K562 (cell line): ENCODE measurements around the gene GLOD4. TPM values are rescaled to one million over a fixed set of nuclear protein-coding genes. Genes with fewer than 3 reads are reported as not detected.

Experiments
- CREB1 ChIP-seq, 2 experiments: sonication (generic) in 1 of 2; formaldehyde crosslinking in 1 of 2; IDR thresholded peaks; 2 replicates each; pipeline versions ENCODE4 v1.6.1 to v1.8.0; 2012 to 2022; ENCODE audit warnings: inconsistent platforms in 1 of 2, mild to moderate bottlenecking in 1 of 2, missing genetic modification reagents in 1 of 2, moderate library complexity in 1 of 2
- E2F8 ChIP-seq: fragments of 450-650 bp; IDR thresholded peaks from 2 replicates; pipeline ENCODE4 v1.7.1; 2018; ENCODE audit warnings: mild to moderate bottlenecking, low read depth; ENCODE audit not compliant: partially characterized antibody
- ETV6 ChIP-seq, 3 experiments: fragments of 150-350 bp in 1 of 3; sonication (generic) in 1 of 3; formaldehyde crosslinking in 1 of 3; IDR thresholded peaks; 2 replicates each; pipeline versions ENCODE4 v1.6.1 to v1.8.0; 2014 to 2022; ENCODE audit warnings: borderline replicate concordance in 2 of 3, low read depth in 2 of 3, antibody characterized with exemption in 1 of 3, low read length in 1 of 3, mild to moderate bottlenecking in 1 of 3, missing genetic modification reagents in 1 of 3
- GATAD2B ChIP-seq: fragments of 450-650 bp; IDR thresholded peaks from 2 replicates; pipeline ENCODE4 v1.6.1; 2017; ENCODE audit warnings: mild to moderate bottlenecking, borderline replicate concordance
- JUND ChIP-seq, 2 experiments: IDR thresholded peaks; 2 replicates in 1 of 2; 3 replicates in 1 of 2; pipeline ENCODE4 v1.6.1; 2011; ENCODE audit warnings: borderline replicate concordance in 2 of 2, low read depth in 2 of 2, low read length in 2 of 2, improper control_type of control experiment in 1 of 2, missing biosample characterization in 1 of 2, missing genetic modification characterization in 1 of 2, missing genetic modification reagents in 1 of 2
- KLF13 ChIP-seq: fragments of 450-650 bp; IDR thresholded peaks from 2 replicates; pipeline ENCODE4 v1.6.1; 2016; ENCODE audit warnings: missing genetic modification characterization, low read depth, mild to moderate bottlenecking, missing compliant biosample characterization, moderate library complexity, borderline replicate concordance
- MTF1 ChIP-seq: fragments of 250-450 bp; sonication (Bioruptor Pico); IDR thresholded peaks from 2 replicates; pipeline ENCODE4 v1.9.0; 2021; ENCODE audit warnings: moderate library complexity, mild to moderate bottlenecking, inconsistent platforms, borderline replicate concordance
- NCOA2 ChIP-seq, 2 experiments: fragments of 450-650 bp; IDR thresholded peaks; 2 replicates each; pipeline ENCODE4 v1.6.1; 2018; ENCODE audit warnings: mild to moderate bottlenecking in 2 of 2, moderate library complexity in 1 of 2; ENCODE audit not compliant: partially characterized antibody in 2 of 2
- NFIX ChIP-seq: fragments of 250-450 bp; sonication (Bioruptor Pico); IDR thresholded peaks from 2 replicates; pipeline ENCODE4 v1.4.0; 2020; ENCODE audit warnings: low read depth, mild to moderate bottlenecking, moderate library complexity
- PTBP1 ChIP-seq: fragments of 200-400 bp; formaldehyde crosslinking; IDR thresholded peaks from 2 replicates; pipeline ENCODE4 v1.6.1; 2017; ENCODE audit warnings: low read depth, low read length
- SAP30 ChIP-seq: fragments of 200-600 bp; sonication (generic); IDR thresholded peaks from 2 replicates; pipeline ENCODE4 v1.6.1; 2012; ENCODE audit warnings: borderline replicate concordance, low read depth, mild to moderate bottlenecking, moderate library complexity, low read length, control low read depth, inconsistent platforms; ENCODE audit not compliant: insufficient read depth, poor library complexity, severe bottlenecking
- THRA ChIP-seq: fragments of 450-650 bp; IDR thresholded peaks from 2 replicates; pipeline ENCODE4 v1.6.1; 2017; ENCODE audit warnings: mild to moderate bottlenecking, moderate library complexity
- ZNF24 ChIP-seq: fragments of 450-650 bp; IDR thresholded peaks from 2 replicates; pipeline ENCODE4 v1.6.1; 2016
- ZNF316 ChIP-seq: fragments of 450-650 bp; IDR thresholded peaks from 2 replicates; pipeline ENCODE4 v1.6.1; 2016
- ZNF436 ChIP-seq: fragments of 250-450, 450-650 bp; sonication (Bioruptor Pico); formaldehyde crosslinking; IDR thresholded peaks from 2 replicates; pipeline ENCODE4 v1.7.0; 2020; ENCODE audit warnings: mild to moderate bottlenecking
- ZNF76 ChIP-seq: fragments of 250-450 bp; sonication (Bioruptor Pico); IDR thresholded peaks from 2 replicates; pipeline ENCODE4 v1.4.0; 2020; ENCODE audit warnings: mild to moderate bottlenecking, moderate library complexity, borderline replicate concordance
- ZNF77 ChIP-seq: fragments of 250-450 bp; sonication (Bioruptor Pico); IDR thresholded peaks from 2 replicates; pipeline ENCODE4 v1.5.0; 2020
- polyA plus RNA-seq, 8 experiments: library from polyadenylated mRNA; depleted of rRNA in 4 of 8; stranded (reverse) in 5 of 8; unstranded in 3 of 8; fragments of >200 nt; fragmentation: Nextera tagmentation in 2 of 8; fragmentation: Illumina TruSeq in 1 of 8; extraction: Ambion mirVana in 2 of 8; extraction: Trizol in 1 of 8; gene quantifications; 2 replicates each; pipeline versions ENCODE4 v1.2.1 to v1.2.3, GENCODE V29; 2011 to 2014; ENCODE audit warnings: inconsistent platforms in 1 of 8, missing spikeins in 1 of 8
- total RNA-seq, 7 experiments: library from RNA; depleted of rRNA in 6 of 7; stranded (reverse); fragments of >200 nt in 6 of 7; fragmentation: Illumina TruSeq in 2 of 7; extraction: Trizol in 2 of 7; gene quantifications; 2 replicates each; pipeline versions ENCODE4 v1.2.1 to v1.2.3, GENCODE V29; 2011 to 2021; ENCODE audit warnings: low replicate concordance in 1 of 7
- TF ChIP-seq, protein P1 (sequence below): sonication (generic); formaldehyde crosslinking; IDR thresholded peaks from 2 replicates; pipeline ENCODE4 v1.9.0; 2022; ENCODE audit warnings: mild to moderate bottlenecking, missing genetic modification reagents
- TF ChIP-seq, protein P2 (sequence below): sonication (generic); formaldehyde crosslinking; IDR thresholded peaks from 2 replicates; pipeline ENCODE4 v1.8.0; 2023; ENCODE audit warnings: mild to moderate bottlenecking, missing genetic modification reagents

Gene GLOD4
- total and polyA plus RNA-seq, 9 of the 15 experiments (the other 6 are each of a cell fraction or from before 2014, with no cell fraction given): 52.0 to 109 (median 64.9) TPM

- TF ChIP-seq JUND (IDR thresholded peaks at IDR 0.05; ENCODE audit: borderline replicate concordance, low read depth, low read length) (peak; percentile 60; the same call in 1 of the 2 replicates), JUND (tag; IDR thresholded peaks at IDR 0.05; ENCODE audit: borderline replicate concordance, low read depth, low read length) (no peak), ZNF316 (no peak), SAP30 (peak; percentile 87), NFIX (CRISPR knock-in tag) (no peak), MTF1 (CRISPR knock-in tag) (no peak), E2F8 (peak; percentile 89), KLF13 (tag) (peak; percentile 67; the same call in 1 of the 2 replicates), ZNF76 (CRISPR knock-in tag) (no peak), ZNF24 (no peak), PTBP1 (no peak), ZNF77 (CRISPR knock-in tag) (no peak), ETV6 (IDR thresholded peaks at IDR 0.05; ENCODE audit: borderline replicate concordance in 1 of 2, low read depth in 2 of 2, low read length in 1 of 2) (no peak), ETV6 (CRISPR knock-in tag; IDR thresholded peaks at IDR 0.05; ENCODE audit: borderline replicate concordance) (no peak), CREB1 (IDR thresholded peaks at IDR 0.05) (peak; percentile 100), CREB1 (CRISPR knock-in tag; IDR thresholded peaks at IDR 0.05) (peak; percentile 100), THRA (no peak), ZNF436 (CRISPR knock-in tag) (no peak), GATAD2B (0 out of 2 replicates have a peak, but pooled peaks have one; percentile 17), NCOA2 (IDR thresholded peaks at IDR 0.05; ENCODE audit: partially characterized antibody in 2 of 2) (no peak)
- TF ChIP-seq, protein P1, sequence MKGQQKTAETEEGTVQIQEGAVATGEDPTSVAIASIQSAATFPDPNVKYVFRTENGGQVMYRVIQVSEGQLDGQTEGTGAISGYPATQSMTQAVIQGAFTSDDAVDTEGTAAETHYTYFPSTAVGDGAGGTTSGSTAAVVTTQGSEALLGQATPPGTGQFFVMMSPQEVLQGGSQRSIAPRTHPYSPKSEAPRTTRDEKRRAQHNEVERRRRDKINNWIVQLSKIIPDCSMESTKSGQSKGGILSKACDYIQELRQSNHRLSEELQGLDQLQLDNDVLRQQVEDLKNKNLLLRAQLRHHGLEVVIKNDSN (CRISPR knock-in tag): peak; percentile 70
- TF ChIP-seq, protein P2, sequence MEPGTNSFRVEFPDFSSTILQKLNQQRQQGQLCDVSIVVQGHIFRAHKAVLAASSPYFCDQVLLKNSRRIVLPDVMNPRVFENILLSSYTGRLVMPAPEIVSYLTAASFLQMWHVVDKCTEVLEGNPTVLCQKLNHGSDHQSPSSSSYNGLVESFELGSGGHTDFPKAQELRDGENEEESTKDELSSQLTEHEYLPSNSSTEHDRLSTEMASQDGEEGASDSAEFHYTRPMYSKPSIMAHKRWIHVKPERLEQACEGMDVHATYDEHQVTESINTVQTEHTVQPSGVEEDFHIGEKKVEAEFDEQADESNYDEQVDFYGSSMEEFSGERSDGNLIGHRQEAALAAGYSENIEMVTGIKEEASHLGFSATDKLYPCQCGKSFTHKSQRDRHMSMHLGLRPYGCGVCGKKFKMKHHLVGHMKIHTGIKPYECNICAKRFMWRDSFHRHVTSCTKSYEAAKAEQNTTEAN (CRISPR knock-in tag): no peak
These were observed at the start of gene GLOD4, which contains the start of gene MRM3 (continued) for GRCh38 chr17:781805-782731.
